GM19023 (cell line): Measurements from ENCODE around the gene POU1F1.
A peak's percentile ranks its signal among the peaks of the same experiment; 100 is the strongest.
"Not testable (repeated sequence)": the region's sequence is repeated elsewhere in the genome, so short reads cannot be mapped to it uniquely, and the experiment has no call there.

ENCODE experiments used
- ATAC-seq: cut with Tn5 transposase; IDR thresholded peaks from one replicate; pipeline ENCODE4 v1.9.1; 2021; ENCODE audit warnings: mild to moderate bottlenecking, moderate library complexity; ENCODE audit not compliant: unreplicated experiment

POU1F1 gene

DNA sequence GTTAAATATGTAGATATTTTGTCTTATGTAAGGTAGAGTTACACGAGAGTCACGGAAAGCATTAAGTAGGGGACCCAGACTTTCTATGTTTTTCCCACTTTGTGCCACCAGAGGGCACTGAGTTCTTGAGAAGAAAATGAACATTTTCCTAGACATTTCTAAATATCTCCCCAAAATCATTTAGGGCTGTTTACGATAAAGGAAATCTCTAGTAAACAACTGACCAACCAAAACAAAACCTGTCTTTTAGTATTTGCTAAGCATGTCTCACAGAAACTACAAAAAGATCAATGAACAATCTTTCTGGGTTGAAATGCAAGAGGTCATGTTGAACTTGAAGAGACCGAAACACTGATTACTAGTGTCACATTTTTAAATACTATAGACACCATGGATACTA is 16.1 kb downstream of the POU1F1 start:
- peak; percentile 70 for ATAC-seq

DNA sequence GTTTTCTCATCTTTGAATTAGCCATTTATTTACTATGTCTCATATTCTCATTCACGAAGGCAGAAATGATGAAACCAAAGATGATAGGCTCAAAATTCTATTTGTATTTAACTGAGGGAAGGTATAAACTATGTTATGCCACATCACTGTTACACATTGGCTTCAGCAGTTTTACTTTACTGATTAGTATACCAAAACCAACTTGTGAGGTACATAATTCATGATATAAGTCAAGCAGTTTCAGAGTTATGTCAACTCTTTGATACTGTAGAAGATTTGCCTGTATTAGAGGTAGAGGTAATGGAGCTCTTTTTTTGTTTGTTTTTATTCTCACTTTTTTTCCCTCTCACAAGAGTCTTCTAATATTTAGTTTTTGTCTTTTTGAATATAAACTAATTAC is 26.4 kb downstream of the POU1F1 start:
- no peak for ATAC-seq

DNA sequence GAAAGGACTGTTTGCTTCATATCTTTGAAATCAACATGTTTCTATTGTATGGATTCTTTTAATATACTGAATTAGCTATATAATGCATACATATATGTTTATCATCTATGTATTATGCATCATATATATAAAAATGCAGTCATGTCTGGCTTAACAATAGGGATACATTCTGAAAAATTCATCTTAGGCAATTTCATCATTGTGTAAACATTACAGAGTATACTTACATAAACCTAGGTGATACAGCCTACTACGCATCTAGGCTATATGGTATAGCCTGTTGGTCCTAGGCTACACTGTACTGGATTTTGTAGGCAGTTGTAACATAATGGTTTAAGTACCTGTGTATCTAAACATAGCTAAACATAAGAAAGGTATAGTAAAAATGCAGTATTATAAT is 27.6 kb downstream of the POU1F1 start:
- ATAC-seq = no peak

DNA sequence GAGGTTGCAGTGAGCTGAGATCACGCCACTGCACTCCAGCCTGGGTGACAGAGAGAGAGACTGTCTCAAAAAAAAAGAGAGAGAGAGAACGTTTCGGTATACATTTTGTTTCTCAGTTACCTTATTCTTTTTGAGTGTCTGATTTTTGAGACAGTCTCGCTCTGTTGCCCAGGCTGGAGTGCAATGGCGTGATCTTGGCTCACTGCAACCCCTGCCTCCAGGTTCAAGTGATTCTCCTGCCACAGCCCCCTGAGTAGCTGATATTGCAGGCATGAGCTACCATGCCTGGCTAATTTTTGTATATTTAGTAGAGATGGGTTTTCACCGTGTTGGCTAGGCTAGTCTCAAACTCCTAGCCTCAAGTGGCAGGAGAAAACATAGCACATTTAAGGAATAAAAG is 28.2 kb downstream of the POU1F1 start:
- ATAC-seq = not testable (repeated sequence)

DNA sequence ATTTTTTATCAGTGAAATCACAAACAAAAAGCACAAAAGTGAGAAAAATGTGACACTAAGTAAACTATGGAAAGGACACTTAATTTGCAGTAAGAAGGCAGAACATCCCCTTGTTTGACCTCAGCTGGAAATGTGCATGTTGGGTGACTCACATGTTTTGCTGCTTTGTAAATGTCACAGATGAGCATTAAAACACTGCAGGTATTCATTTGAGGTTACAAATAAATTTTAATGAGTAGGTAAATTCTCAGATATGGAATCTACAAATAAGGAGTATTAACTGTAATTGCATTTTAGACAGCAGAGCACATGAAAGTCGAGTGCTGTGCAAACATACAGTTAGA is 29.0 kb downstream of the POU1F1 start:
- ATAC-seq = no peak

DNA sequence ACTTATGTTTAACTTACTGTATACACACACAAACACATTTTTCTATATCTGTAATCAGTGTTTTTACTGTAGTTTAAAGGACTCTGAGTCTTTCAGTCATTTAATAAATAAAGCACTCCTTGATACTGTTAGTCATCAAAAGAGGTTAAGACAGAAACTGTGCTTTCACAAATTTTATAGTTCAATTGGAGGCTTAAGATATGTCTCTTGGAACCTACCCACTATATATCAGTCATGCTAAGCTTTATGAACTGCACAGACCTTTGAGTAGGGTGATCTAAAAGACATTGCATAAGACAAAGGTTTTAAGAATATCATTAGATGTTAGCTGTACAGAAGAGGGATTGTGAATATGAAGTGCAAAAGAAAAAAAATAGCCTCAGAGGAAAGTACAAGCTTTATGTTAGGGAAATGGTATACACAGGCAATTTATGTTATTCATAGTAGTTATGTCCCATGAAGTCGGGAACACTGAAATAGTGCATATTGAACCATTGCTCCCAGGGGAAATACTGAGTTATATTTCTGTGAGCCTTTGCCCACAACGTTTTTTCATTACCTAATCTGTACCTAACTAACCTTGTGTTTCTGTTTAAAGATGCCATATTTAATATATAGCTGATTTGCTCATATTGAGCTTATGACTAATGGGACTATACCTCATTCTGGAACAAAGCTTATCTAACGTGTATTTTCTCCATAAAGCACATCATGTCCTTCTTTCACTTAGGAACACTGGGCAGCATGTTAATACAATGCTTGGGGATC is 29.5 kb downstream of the POU1F1 start:
- ATAC-seq = no peak

DNA sequence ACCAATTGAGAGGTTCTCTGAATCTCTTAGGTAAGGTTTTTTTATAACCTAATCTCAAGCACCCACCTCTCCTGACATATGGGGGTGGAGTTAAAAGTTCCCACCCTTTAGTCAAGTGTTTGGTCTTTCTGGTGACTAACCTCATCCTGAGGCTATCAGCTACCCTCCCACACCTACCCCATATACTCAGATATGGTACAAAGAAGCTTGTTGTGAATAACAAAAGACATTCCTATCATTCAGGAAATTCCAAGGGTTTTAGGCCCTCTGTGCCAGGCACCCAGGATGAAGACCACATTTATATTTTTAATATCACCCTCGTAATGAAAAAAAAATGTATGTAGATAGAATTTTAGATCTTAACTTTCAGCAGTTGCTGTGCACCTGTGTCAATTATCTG is 40.3 kb downstream of the POU1F1 start:
- ATAC-seq = no peak

DNA sequence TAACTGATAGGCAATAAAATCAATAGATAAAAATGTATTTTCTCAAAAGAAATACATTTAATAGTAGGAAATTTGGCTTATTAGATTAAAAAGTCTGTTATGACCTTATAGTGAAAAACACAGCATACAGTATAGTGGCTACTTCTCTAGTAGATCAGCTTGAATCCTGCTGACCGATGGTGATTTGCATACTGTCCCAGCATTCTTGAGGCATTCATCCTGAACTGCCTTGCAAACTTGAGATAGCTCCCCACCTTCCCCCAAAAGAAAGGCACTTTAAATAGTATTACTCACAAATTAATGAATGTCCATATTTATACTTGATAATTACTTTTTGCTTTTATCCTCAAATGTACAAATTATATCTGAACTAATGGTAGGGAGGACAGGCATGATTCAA is 42.6 kb downstream of the POU1F1 start:
- ATAC-seq = no peak

DNA sequence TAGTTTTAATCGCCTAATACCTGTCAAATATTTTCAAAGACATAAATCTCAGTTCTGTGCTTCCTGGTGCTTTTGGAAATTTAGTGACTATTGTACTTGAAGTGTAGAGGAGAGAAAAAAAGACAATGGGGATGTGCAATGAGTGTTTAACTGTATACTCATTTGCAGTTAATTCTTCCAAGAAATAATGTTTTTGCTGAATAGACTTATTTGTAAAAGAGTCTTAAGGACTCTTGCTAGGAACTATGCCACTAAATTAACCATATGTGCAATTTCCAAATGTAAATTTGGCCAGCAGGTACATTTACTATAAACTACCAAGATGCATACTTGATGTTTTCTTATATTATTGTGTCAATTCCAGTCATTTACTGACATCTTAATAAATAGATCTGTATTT is 47.3 kb downstream of the POU1F1 start:
- no peak for ATAC-seq

DNA sequence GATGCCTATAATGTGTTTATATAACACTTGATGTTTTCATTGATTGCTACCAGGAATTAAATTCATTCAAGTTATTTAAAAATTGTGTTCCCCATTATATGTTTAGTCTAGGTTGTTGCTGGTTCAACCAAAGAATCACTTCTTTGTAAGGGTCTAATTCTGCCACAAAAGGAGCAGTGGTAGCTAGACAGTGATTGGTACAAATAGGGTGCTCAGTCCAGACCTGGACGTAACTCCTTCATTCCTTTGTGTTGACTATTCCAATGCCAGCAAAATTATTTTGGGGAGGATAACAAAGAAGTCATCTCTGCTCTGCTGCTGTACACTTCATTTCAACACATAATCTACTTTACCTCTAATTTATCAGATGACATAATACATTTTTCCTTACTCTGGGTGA is 48.1 kb downstream of the POU1F1 start:
- no peak for ATAC-seq

DNA sequence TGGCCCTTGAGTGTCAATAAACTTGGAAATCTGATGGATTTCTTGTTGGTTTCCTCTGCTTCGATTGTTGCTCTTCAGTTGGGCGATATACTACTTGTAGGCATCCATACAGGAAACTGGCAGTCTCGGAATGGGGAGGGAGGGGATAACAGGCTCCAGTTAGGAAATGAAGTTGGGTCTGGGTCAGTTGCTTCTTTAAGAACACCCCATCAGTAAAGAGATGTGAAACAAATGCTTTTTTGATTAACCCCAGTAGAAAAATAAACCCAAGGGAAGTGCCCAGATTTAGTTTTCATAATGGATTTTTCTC is 48.6 kb downstream of the POU1F1 start:
- ATAC-seq = no peak

DNA sequence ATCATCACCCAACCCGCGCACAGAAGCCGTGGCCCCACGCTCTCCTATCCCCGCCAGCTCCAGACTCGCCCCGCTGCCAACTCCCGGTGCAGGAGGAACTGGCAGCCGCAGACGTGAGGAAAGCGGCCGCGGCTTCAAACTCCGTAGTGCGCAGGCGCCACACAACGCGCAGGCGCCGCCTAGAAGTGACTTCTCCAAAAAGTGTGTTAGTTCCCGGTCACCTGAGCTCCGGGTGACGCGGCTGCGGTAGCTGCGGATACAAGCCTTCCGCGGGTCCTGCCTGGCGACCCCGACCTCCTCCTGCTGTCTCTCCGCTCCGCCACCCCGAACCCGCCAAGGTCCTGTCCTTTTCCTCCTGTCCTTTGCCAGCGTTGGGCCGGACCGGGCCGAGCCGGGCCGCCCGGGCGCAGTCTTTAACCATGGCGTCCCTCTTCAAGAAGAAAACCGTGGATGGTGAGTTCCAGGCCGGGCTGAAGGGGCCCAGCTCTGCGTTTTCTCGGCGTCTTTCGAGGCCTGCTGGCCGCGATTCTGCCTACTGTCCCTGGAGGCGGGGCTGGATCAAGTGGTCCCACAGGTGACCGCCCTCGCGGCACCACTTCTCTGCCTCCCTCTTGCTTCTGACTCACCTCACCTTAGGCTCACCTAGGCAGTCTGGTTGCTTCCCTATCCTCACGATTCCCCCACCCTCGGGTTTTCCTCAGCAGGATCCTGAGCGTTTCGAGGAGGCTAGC is 49.1 kb downstream of the POU1F1 start, which contains the start of gene CHMP2B:
Gene CHMP2B (plus strand): TSS at position 206 of the 731 bp plus-strand sequence. CDS start 214 bp downstream, at position 420.
- ATAC-seq = peak; percentile 98

DNA sequence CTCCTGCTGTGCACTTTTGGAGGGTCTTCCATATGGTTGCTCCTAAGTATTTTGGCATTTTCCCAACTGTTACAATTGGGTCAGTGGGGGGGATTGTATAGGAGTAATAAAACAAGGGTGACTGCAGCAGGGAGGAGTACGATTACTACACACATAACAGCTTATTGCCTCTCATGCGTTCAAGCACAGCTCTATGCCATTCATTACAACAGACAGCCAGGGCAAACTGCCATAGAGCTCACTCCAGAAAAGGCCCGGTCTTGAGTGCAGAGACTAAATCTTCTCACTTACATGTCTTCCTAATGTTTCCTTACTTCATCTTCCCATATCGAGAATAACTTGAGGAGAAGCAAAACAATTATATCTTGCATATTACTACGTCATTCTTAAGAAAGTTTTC is 50.7 kb downstream of the POU1F1 start:
- no peak for ATAC-seq

DNA sequence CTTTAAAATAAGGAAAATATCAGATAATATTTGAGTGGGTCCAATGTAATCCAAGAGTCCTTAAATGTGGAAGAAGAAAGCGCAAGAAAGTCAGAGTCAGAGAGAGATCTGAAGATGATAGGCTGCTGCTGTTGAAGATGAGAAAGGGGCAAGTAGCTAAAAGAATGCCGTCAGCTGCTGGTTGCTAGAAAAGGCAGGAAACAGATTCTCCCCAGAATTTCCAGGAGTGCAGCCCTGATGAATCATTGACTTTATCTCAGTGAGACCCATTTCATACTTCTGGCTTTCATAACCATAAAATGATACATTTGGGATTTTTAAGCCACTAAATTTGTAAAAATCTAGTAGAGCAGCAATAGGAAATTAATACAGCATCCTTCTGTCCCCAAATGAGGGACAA is 56.8 kb downstream of the POU1F1 start:
- no peak for ATAC-seq

DNA sequence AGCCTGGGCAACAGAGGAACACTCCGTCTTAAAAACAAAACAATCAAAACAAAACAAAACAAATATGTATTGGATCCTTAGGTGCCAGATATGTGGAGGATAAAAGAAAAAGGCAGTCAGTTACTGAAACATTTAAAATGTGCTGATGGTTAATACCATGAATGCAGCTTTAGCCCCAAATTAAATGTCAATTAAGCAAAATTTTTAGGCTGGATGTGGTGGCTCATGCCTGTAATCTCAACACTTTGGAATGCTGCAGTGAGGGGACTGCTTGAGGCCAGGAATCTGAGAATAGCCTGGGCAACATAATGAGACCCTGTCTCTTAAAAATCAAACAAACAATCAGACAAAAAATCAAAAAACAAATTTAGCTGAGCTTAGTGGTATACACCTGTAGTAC is 57.8 kb downstream of the POU1F1 start:
- no peak for ATAC-seq
